Lower lobe of right lung (tissue), 2 donors: Measurements from ENCODE around the gene LRRFIP1. TPM values are rescaled to one million over a fixed set of nuclear protein-coding genes. Genes with fewer than 3 reads are reported as not detected.

Source experiments
- ATAC-seq, 2 donors: fragments of 200-7000 bp; cut with Tn5 transposase; one replicate each; pipeline ENCODE4 v1.9.1; 2020 to 2022; ENCODE audit warnings: mild to moderate bottlenecking in 2 of 2, moderate library complexity in 2 of 2
- DNase-seq: peaks from one replicate; pipeline ENCODE4 v3.0.0-alpha.2; 2020
- H3K27ac ChIP-seq: fragments of 200-600 bp; one replicate; pipeline ENCODE4 v1.8.0; 2022
- H3K27me3 ChIP-seq: fragments of 200-600 bp; one replicate; pipeline ENCODE4 v1.8.0; 2022; ENCODE audit warnings: low read depth
- H3K36me3 ChIP-seq: fragments of 200-600 bp; one replicate; pipeline ENCODE4 v1.8.0; 2022; ENCODE audit warnings: mild to moderate bottlenecking
- H3K4me1 ChIP-seq: fragments of 200-600 bp; one replicate; pipeline ENCODE4 v1.8.0; 2022
- H3K4me3 ChIP-seq: fragments of 200-600 bp; one replicate; pipeline ENCODE4 v1.8.0; 2022; ENCODE audit warnings: mild to moderate bottlenecking
- H3K9me3 ChIP-seq: fragments of 200-600 bp; one replicate; pipeline ENCODE4 v1.8.0; 2022
- CTCF ChIP-seq: fragments of 200-600 bp; IDR thresholded peaks from one replicate; pipeline ENCODE4 v1.8.0; 2022; ENCODE audit warnings: antibody characterized with exemption, mild to moderate bottlenecking
- intact Hi-C: fragments of 100-400 bp; cut with DNase I; formaldehyde crosslinking; loops from one replicate; pipeline ENCODE4 v1.11.0; 2022
- total RNA-seq: library from RNA; stranded (reverse); fragmentation: NEBNext Ultra II Directional; extraction: Animal tissue kit (Norgen Biotek cat#: 25700); gene quantifications from one replicate; pipeline ENCODE4 v1.2.1, GENCODE V29; 2021
- donor health status: DM: no; HTN: yes; CAD: no; lungs with severe emphysema.

LRRFIP1 gene
- total RNA-seq, 1 donor from 2014 or later: 180 TPM

- DNase-seq (no peak), ATAC-seq (no peak)
- Histone ChIP-seq H3K27ac (peak overlapping the region; percentile 66), H3K36me3 (peaks cover 40% of the 10 kb centered on the region), H3K27me3 (no peaks in the 10 kb centered on the region), H3K4me3 (no peak overlapping the region), H3K9me3 (no peaks in the 10 kb centered on the region), H3K4me1 (peaks cover 48% of the 10 kb centered on the region)
- intact Hi-C loops: no loop called here
- TF ChIP-seq CTCF: no peak
Measured at GRCh38 chr2:237716011-237716410, 88.6 kb downstream of the LRRFIP1 start.

GRCh38 chr2:237717366-237718276 is 90.2 kb downstream of the LRRFIP1 start:
- H3K27me3 ChIP-seq: no peaks in the 10 kb centered on the region
- no peaks in the 10 kb centered on the region for H3K9me3 ChIP-seq
- no peak for TF ChIP-seq CTCF
- DNase-seq (no peak), ATAC-seq (peak in 1 of 2 donors; percentile 19)
- intact Hi-C loops: no loop called here
- H3K4me3 ChIP-seq: no peak overlapping the region
- peaks cover 36% of the 10 kb centered on the region for H3K4me1 ChIP-seq
- peaks cover 26% of the 10 kb centered on the region for H3K36me3 ChIP-seq
- H3K27ac ChIP-seq: no peak overlapping the region

GRCh38 chr2:237718277-237718634 is 90.9 kb downstream of the LRRFIP1 start:
- Histone ChIP-seq H3K4me1 (peaks cover 37% of the 10 kb centered on the region), H3K27me3 (no peaks in the 10 kb centered on the region), H3K9me3 (no peaks in the 10 kb centered on the region), H3K36me3 (peaks cover 21% of the 10 kb centered on the region), H3K4me3 (no peak overlapping the region), H3K27ac (no peak overlapping the region)
- intact Hi-C loops: no loop called here
- DNase-seq (no peak), ATAC-seq (no peak)
- TF ChIP-seq CTCF: no peak

GRCh38 chr2:237720444-237720843 is 93.1 kb downstream of the LRRFIP1 start:
- DNase-seq: no peak
- TF ChIP-seq CTCF: no peak
- H3K27ac ChIP-seq: no peak overlapping the region
- H3K4me1 ChIP-seq: peaks cover 34% of the 10 kb centered on the region
- H3K36me3 ChIP-seq: peaks cover 24% of the 10 kb centered on the region
- H3K9me3 ChIP-seq: no peaks in the 10 kb centered on the region
- H3K27me3 ChIP-seq: no peaks in the 10 kb centered on the region
- intact Hi-C loops: no loop called here
- no peak overlapping the region for H3K4me3 ChIP-seq
- no peak for ATAC-seq

- no peaks in the 10 kb centered on the region for H3K27me3 ChIP-seq
- no peak for TF ChIP-seq CTCF
- no peak for DNase-seq
- no peak overlapping the region for H3K27ac ChIP-seq
- no peaks in the 10 kb centered on the region for H3K9me3 ChIP-seq
- no peak overlapping the region for H3K4me3 ChIP-seq
- intact Hi-C loops: no loop called here
- H3K4me1 ChIP-seq: peaks cover 34% of the 10 kb centered on the region
- ATAC-seq: no peak
- H3K36me3 ChIP-seq: peaks cover 24% of the 10 kb centered on the region
Measured at GRCh38 chr2:237720957-237721356, 93.6 kb downstream of the LRRFIP1 start.
